CMK (cell line): ENCODE results near the gene TCAP.
A peak's percentile ranks its signal among the peaks of the same experiment; 100 is the strongest.

Experiments
- DNase-seq: peaks from one replicate; pipeline ENCODE4 v3.0.0-alpha.2; 2010; ENCODE audit warnings: low read depth

The TCAP gene

DNA sequence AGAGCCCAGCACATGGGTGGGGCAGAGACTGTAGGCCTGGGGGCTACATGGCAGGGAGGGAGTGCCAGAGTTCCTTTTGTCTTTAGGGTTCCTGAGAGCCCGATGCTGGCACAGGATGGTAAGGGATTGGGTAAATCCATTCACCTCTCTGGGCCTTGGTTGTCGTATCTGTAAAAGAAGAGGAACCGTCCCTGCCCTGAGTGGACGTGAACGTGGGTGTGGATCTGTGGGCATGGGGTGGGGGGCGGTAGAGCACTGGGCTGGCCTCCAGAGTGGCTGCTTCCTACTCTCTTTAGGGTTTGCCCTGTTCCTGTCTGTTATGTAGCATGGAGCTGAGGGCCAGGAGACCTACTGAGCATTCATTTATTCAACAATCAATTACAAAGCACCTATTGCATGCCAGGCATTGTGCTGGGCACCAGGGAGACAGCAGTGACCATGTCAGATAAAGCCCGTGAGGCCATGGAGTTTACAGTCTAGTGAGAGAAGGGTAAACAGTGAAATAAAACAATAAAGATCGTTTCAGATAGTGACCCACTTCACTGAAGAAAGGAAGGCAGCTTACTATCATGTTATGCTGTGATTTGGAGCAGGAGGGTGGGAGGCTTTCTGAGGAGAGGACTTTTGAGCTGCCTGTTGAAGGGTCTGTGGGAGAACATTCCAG lies 13.1 kb upstream of the TCAP start:
- DNase-seq = no peak

GRCh38 chr17:39652587-39653315 lies 12.4 kb upstream of the TCAP start:
- no peak for DNase-seq

GRCh38 chr17:39653316-39653661 lies 11.9 kb upstream of the TCAP start:
- no peak for DNase-seq

DNA sequence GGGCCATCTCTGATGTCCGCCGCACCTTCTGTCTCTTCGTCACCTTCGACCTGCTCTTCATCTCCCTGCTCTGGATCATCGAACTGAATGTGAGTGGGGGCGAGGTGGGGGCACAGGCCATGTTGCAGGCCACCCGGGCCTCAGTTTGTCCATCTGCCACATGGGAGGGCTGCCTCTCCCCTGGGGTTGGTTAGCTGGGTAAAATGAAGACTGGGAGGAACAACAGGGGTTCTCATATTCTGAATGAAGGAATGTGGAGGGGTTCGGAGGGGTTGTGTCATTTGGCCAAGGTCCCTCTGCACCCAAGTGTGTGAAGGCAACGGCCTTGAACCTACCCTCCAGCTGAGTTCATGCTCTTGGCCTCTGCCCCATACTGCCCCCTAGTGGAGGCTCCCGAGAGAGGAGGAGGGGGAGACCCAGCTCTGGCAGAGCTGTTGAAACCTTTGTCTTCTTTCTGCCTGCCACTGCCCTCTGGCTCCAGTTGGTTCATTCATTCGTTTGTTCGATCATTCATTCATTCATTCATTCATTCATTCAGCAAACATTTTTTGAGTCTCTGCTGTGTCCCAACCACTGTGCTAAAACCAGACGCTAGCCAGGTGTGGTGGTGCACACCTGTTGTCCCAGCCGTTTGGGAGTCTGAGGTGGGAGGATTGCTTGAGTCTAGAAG lies 11.4 kb upstream of the TCAP start:
- DNase-seq = peak; percentile 59

- DNase-seq = no peak
Measured at GRCh38 chr17:39655105-39655504, 10.0 kb upstream of the TCAP start.

DNA sequence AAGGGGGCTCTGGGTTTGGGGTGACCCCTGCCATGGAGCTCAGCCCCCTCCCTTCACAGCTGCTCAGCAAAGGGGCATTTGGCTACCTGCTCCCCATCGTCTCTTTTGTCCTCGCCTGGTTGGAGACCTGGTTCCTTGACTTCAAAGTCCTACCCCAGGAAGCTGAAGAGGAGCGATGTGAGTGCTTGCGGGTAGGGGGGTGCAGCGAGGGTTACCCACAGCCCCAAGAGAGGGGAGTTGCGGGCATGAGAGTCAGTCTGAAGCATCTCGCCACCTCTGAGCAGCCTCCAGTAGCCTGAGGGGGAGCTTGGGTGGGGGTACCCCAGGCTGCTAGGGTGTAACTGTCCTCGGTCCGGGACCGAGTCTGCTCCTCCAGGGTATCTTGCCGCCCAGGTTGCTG lies 6.8 kb upstream of the TCAP start:
- DNase-seq = no peak

DNA sequence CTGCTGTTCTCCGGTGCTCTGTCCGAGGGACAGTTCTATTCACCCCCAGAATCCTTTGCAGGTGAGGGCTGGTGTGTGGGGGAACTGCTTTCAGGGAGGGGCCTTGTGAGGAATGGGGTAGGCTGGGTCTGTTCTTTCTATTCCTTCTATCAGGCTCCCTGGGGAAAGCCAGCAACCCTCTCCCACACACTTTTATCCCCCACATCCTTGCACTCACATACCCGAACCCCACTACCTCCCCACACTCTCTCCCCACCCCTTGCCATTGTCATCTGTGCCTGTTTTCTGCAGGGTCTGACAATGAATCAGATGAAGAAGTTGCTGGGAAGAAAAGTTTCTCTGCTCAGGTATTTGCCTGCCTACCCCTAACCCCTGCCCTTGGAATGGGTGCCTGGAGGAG lies 6.4 kb upstream of the TCAP start:
- no peak for DNase-seq

- DNase-seq = no peak
Measured at GRCh38 chr17:39659279-39660010, 5.7 kb upstream of the TCAP start.

GRCh38 chr17:39660011-39660360 lies 5.2 kb upstream of the TCAP start:
- no peak for DNase-seq

- DNase-seq = no peak
Measured at GRCh38 chr17:39660397-39661385, 4.5 kb upstream of the TCAP start.

DNA sequence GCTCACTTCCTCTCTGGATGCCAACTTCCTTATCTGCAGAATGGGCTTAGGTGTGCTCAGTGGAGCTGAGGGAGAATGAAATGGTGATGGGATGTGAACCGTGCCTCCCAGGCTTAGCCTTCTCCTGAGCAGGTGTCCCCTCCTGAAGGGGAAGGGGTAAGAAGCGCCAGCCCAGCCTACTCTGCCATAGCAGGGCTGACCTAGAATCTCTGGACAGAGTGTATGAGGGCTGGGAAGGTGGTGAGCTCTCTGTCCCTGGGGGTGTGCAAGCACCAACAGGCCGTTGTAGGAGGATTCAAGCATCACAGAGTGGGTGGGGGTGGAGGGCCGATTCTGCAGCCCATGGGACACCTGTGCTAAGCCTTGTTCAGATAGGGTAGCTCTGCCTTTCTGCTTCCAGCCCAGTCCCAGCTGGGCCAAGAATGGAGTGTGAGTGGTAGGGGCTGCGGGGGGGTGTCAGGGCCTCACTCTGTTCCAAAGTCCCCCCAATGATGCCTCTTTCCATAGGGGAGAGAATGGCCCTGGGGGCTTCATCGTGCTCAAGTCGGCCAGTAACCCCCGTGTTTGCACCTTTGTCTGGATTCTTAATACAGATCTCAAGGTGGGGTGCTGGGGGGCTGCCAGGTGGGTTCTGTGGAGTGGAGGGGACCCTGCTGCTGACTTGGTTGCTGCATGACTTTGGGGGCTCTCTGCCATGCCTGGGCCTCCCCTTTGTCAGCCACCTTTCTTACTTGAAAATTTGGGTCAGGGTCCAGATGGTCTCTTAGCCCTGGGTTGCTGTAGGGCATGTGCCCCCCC lies 3.2 kb upstream of the TCAP start:
- no peak for DNase-seq

GRCh38 chr17:39662551-39663339 lies 2.4 kb upstream of the TCAP start:
- DNase-seq = no peak

DNA sequence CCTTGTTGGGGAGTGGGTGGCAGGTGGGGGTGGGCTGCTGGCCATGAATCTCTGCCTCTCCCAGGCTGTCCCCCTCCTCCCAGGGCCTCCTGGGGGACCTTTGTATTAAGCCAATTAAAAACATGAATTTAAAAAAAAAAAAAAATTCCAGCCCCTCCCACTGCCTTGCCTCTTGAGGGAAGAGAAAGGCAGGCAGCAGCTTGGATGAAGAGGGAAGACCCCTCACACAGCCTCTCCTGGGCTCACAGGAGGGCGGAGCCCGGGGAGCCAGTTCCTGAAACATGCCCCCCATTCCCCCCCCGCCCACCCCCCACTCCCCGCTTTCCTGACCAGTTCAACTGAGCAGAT lies 1.8 kb upstream of the TCAP start:
- DNase-seq = no peak

DNA sequence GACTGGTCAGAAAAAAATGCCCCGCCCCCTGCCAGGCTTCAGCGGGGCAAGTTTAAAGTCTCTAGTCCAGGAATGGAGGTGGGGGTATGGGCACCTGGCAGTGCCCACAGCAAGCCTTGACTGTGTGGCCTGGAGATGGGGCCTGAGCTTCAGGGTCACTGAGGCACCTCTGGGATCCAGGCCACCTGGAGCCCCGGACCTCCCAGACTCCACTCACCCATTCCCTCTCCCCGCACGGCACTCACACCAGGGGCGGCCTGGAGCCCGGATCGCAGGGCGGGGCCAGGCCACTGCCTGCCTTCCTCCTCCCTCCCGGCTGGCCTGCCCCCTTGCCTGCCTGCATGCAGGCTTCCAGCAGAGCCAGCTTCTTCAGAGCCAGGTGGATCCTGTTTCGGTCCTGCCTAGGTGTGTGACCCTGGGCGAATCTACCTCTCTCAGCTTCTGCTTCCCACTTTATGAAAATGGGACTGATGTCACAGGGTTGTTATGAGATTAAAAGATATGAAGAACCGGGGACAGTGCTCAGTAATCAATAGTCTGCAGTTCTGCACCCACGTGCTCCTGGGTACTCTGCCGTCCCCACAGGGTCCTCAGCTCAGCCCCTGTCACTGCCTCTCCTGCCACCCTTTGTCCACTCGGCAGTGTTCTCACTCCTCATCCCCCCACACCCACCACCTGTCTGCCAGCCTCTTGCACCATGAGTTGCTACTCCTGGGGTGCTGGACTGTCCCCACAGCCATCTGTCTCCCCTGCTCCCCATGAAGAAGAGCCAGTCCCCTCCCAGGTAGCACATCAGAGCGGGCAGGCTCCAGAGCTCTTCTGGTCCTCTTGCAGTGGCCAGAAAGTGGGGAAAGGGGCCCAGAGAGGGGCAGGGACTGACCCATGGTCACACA lies 1.2 kb upstream of the TCAP start:
- DNase-seq = no peak

GRCh38 chr17:39665642-39666224 lies 584 bp downstream of the TCAP start:
- DNase-seq = no peak

GRCh38 chr17:39666231-39666600 lies 1.1 kb downstream of the TCAP start:
- DNase-seq = no peak

DNA sequence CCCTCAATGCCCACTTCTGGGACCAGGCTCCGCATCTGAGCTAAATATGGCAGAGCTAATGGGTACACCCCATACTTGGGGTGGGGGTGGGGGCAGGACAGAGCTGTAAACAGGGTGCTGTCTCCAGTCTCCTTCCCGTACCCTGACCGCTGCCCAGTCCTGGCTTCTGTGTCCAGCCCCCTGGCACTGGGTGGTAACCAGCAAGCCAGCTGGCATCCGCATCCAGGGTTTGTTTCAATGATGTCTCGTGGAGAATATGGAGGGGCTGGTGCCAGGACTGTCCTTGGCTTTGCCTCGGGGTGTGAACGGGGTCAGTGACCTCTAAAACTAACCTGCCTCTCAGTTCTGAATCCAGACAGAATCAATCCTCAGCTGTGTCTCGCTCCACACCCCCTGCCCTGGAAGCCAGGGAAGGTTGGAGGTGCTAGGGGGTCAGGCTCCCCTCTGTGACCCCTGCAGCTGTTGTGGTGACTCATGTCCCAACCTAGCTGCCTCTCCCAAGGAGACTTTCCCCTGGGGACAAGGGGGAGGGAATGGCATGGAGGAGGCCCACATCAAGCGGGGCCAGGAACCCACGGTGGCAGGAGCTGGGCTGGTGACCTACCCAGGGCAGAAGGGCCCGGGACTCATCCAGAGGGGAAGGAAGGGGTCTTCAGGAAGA lies 1.6 kb downstream of the TCAP start:
- no peak for DNase-seq

GRCh38 chr17:39667262-39667944 lies 2.3 kb downstream of the TCAP start:
- DNase-seq = peak; percentile 89
